Esophagus muscularis mucosa (tissue), 4 donors: Measurements from ENCODE around the gene USP47. TPM values are rescaled to one million over a fixed set of nuclear protein-coding genes. Genes with fewer than 3 reads are reported as not detected.

Source experiments
- DNase-seq: peaks from one replicate; pipeline ENCODE4 v3.0.0-alpha.2; 2017; ENCODE audit errors: extremely low spot score
- H3K27ac ChIP-seq, 4 donors: fragments of 200-600 bp; sonication (generic); replicated peaks in 1 of 4; 1 replicate in 3 of 4; 2 replicates in 1 of 4; pipeline ENCODE4 v1.5.1; 2016 to 2019; ENCODE audit warnings: mild to moderate bottlenecking in 1 of 4
- H3K27me3 ChIP-seq, 4 donors: fragments of 200-600 bp; sonication (generic); one replicate each; pipeline versions ENCODE4 v1.5.1 to v1.6.0; 2016 to 2019
- H3K36me3 ChIP-seq, 4 donors: fragments of 200-600 bp; sonication (generic); one replicate each; pipeline ENCODE4 v1.5.1; 2016 to 2019
- H3K4me1 ChIP-seq, 4 donors: fragments of 200-600 bp; sonication (generic); one replicate each; pipeline ENCODE4 v1.5.1; 2016 to 2019
- H3K4me3 ChIP-seq, 4 donors: fragments of 200-600 bp; sonication (generic); 1 replicate in 2 of 4; 2 replicates in 2 of 4; pipeline ENCODE4 v1.5.1; 2016 to 2019; ENCODE audit warnings: mild to moderate bottlenecking in 4 of 4, moderate library complexity in 1 of 4
- H3K9me3 ChIP-seq, 4 donors: fragments of 200-600 bp; sonication (generic); 1 replicate in 3 of 4; 2 replicates in 1 of 4; pipeline ENCODE4 v1.5.1; 2016 to 2019
- EP300 ChIP-seq: sonication (generic); formaldehyde crosslinking; IDR thresholded peaks from one replicate; pipeline ENCODE4 v1.6.1; 2017; ENCODE audit warnings: antibody characterized with exemption
- POLR2A ChIP-seq: fragments of 450-650 bp; IDR thresholded peaks from one replicate; pipeline ENCODE4 v1.6.1; 2017; ENCODE audit warnings: antibody characterized with exemption, moderate library complexity, mild to moderate bottlenecking, low read depth
- POLR2AphosphoS5 ChIP-seq, 2 donors: sonication (generic); formaldehyde crosslinking; IDR thresholded peaks; one replicate each; pipeline ENCODE4 v1.6.1; 2017; ENCODE audit warnings: antibody characterized with exemption in 2 of 2
- WGBS: methylation state at CpG from one replicate; pipeline ENCODE4 v1.1.5; 2018; 5-methylcytosine and 5-hydroxymethylcytosine counted together
- intact Hi-C: fragments of 100-400 bp; cut with DNase I; formaldehyde crosslinking; loops from one replicate; pipeline ENCODE4 v1.15.1; 2023
- total RNA-seq, 4 donors: library from RNA; depleted of rRNA; stranded (reverse); fragments of >200 nt; gene quantifications; one replicate each; pipeline versions ENCODE4 v1.1.0 to v1.2.1, GENCODE V29; 2016
- TF ChIP-seq, protein P1 (sequence below), 3 experiments: fragments of 200-600 bp in 2 of 3; fragments of 450-650 bp in 1 of 3; sonication (generic) in 2 of 3; IDR thresholded peaks; one replicate each; pipeline ENCODE4 v1.5.1; 2017 to 2019; ENCODE audit warnings: antibody characterized with exemption in 3 of 3, mild to moderate bottlenecking in 2 of 3, moderate library complexity in 1 of 3

USP47 gene
- total RNA-seq, 4 donors from 2014 or later, result 86.2 to 112 (median 96.5) TPM

GRCh38 chr11:11848891-11849746 is 7.3 kb downstream of the USP47 start:
- H3K4me1 ChIP-seq, result peaks cover 67 to 98% (median 92%) of the 10 kb centered on the region in 4 donors
- no peaks in the 10 kb centered on the region for H3K27me3 ChIP-seq
- peak overlapping the region; percentile 45 to 98 (median 55) for H3K27ac ChIP-seq
- DNase-seq, result no peak
- 74% methylated on average over 7 of the region's 7 CpGs for WGBS
- intact Hi-C loops, result loop anchor here (10.0 kb wide), 1 partner anchor 56 kb away; no protein-coding TSS in a partner anchor
- H3K4me3 ChIP-seq, result no peak overlapping the region
- no peaks in the 10 kb centered on the region for H3K36me3 ChIP-seq
- peak in 1 of 2 donors; percentile 27 for TF ChIP-seq POLR2AphosphoS5 (IDR thresholded peaks at IDR 0.05)
- no peak for TF ChIP-seq EP300
- TF ChIP-seq, protein P1, sequence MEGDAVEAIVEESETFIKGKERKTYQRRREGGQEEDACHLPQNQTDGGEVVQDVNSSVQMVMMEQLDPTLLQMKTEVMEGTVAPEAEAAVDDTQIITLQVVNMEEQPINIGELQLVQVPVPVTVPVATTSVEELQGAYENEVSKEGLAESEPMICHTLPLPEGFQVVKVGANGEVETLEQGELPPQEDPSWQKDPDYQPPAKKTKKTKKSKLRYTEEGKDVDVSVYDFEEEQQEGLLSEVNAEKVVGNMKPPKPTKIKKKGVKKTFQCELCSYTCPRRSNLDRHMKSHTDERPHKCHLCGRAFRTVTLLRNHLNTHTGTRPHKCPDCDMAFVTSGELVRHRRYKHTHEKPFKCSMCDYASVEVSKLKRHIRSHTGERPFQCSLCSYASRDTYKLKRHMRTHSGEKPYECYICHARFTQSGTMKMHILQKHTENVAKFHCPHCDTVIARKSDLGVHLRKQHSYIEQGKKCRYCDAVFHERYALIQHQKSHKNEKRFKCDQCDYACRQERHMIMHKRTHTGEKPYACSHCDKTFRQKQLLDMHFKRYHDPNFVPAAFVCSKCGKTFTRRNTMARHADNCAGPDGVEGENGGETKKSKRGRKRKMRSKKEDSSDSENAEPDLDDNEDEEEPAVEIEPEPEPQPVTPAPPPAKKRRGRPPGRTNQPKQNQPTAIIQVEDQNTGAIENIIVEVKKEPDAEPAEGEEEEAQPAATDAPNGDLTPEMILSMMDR (IDR thresholded peaks at IDR 0.05), result peak; percentile 42 to 61 (median 48)
- TF ChIP-seq POLR2A, result no peak
- no peaks in the 10 kb centered on the region for H3K9me3 ChIP-seq

- peak overlapping the region in 1 of 4 donors; percentile 98 for H3K27ac ChIP-seq
- 96% methylated on average over 3 of the region's 3 CpGs for WGBS
These were observed 8.9 kb downstream of the USP47 start for GRCh38 chr11:11850668-11851067.

DNA sequence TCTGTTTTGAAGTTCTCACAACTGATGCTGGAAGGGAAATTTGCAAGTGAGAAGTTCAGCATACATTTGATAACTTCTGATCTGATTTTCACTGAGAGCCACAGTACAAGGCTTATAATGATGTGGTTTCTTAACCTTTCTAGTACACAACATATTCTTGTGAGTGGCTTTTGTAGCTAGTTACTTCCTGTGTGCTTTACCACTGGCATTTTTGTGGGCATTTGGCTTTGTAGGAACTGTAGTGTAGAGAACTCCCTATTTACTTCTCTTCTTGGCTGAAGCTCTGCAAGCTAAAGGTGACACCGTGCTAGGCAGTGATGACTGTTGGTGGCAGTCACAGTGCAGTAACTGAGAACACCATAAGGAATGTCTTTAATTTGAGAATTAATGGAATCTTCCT is 14.9 kb downstream of the USP47 start:
- WGBS, result 30% methylated on average over 1 of the region's 1 CpG
- H3K9me3 ChIP-seq, result no peaks in the 10 kb centered on the region
- H3K27ac ChIP-seq, result no peak overlapping the region
- no peaks in the 10 kb centered on the region for H3K36me3 ChIP-seq
- TF ChIP-seq POLR2AphosphoS5 (IDR thresholded peaks at IDR 0.05) (no peak), EP300 (no peak), POLR2A (no peak)
- peaks cover 38 to 92% (median 77%) of the 10 kb centered on the region in 4 donors for H3K4me1 ChIP-seq
- DNase-seq, result no peak
- H3K27me3 ChIP-seq, result no peaks in the 10 kb centered on the region
- intact Hi-C loops, result no loop called here
- no peak overlapping the region for H3K4me3 ChIP-seq

More at GRCh38 chr11:11850668-11851067, 8.9 kb downstream of the USP47 start:
- Histone ChIP-seq H3K4me3 (no peak overlapping the region), H3K36me3 (no peaks in the 10 kb centered on the region), H3K9me3 (no peaks in the 10 kb centered on the region), H3K4me1 (peaks cover 53 to 91% (median 82%) of the 10 kb centered on the region in 4 donors), H3K27me3 (no peaks in the 10 kb centered on the region)
- TF ChIP-seq POLR2A (no peak), EP300 (no peak), POLR2AphosphoS5 (IDR thresholded peaks at IDR 0.05) (no peak)
- TF ChIP-seq, protein P1 (IDR thresholded peaks at IDR 0.05), result no peak
- DNase-seq, result no peak
- intact Hi-C loops, result no loop called here

- TF ChIP-seq POLR2AphosphoS5 (IDR thresholded peaks at IDR 0.05), result no peak
- no peak for TF ChIP-seq POLR2A
- H3K36me3 ChIP-seq, result no peaks in the 10 kb centered on the region
- peaks cover 36 to 81% (median 73%) of the 10 kb centered on the region in 4 donors for H3K4me1 ChIP-seq
- no peaks in the 10 kb centered on the region for H3K27me3 ChIP-seq
- 79% methylated on average over 5 of the region's 5 CpGs for WGBS
- H3K9me3 ChIP-seq, result no peaks in the 10 kb centered on the region
- no peak overlapping the region for H3K27ac ChIP-seq
- no peak overlapping the region for H3K4me3 ChIP-seq
- DNase-seq, result no peak
- intact Hi-C loops, result no loop called here
These were observed 16.0 kb downstream of the USP47 start for GRCh38 chr11:11857769-11858168.

- no peaks in the 10 kb centered on the region for H3K9me3 ChIP-seq
- no peaks in the 10 kb centered on the region for H3K27me3 ChIP-seq
- intact Hi-C loops, result no loop called here
- H3K4me1 ChIP-seq, result peaks cover 35 to 72% (median 66%) of the 10 kb centered on the region in 4 donors
- no peak overlapping the region for H3K27ac ChIP-seq
- no peak overlapping the region for H3K4me3 ChIP-seq
- no peaks in the 10 kb centered on the region for H3K36me3 ChIP-seq
- WGBS, result 83% methylated on average over 1 of the region's 1 CpG
- DNase-seq, result no peak
- no peak for TF ChIP-seq POLR2A
- TF ChIP-seq EP300, result no peak
- TF ChIP-seq POLR2AphosphoS5 (IDR thresholded peaks at IDR 0.05), result no peak
- TF ChIP-seq, protein P1 (IDR thresholded peaks at IDR 0.05), result no peak
These were observed 16.9 kb downstream of the USP47 start for GRCh38 chr11:11858676-11859075.
